Panc1 (cell line): ENCODE data around the gene ZNF829. TPM values are rescaled to one million over a fixed set of nuclear protein-coding genes. Genes with fewer than 3 reads are reported as not detected.

Experiments
- ATAC-seq: fragments of 200-7000 bp; cut with Tn5 transposase; 2 replicates; pipeline ENCODE4 v1.9.1; 2020; ENCODE audit warnings: mild to moderate bottlenecking, moderate library complexity
- BruUV-seq: library from RNA; stranded (reverse); fragments of 400-500 nt; replicated peaks from 2 replicates; lab custom pipeline; 2021; lab: Mats Ljungman, UMichigan
- CTCF ChIA-PET: fragments of 300-600 bp; sonication (Branson Sonifier 250); formaldehyde crosslinking; loops from one replicate; lab custom pipeline; 2022; ENCODE audit warnings: antibody characterized with exemption; lab: Charles Lee
- POLR2A ChIA-PET: fragments of 300-600 bp; sonication (Branson Sonifier 250); formaldehyde crosslinking; loops from one replicate; lab custom pipeline; 2022; ENCODE audit warnings: antibody characterized with exemption; lab: Charles Lee
- DNase-seq: peaks from one replicate; pipeline ENCODE4 v3.0.0-alpha.2; 2010; ENCODE audit warnings: low read depth, low spot score
- H3K27ac ChIP-seq: 2 replicates; pipeline ENCODE4 v1.5.1; 2011; ENCODE audit warnings: mild to moderate bottlenecking, low read length, inconsistent platforms
- H3K27me3 ChIP-seq: fragments of 200-500 bp; sonication (Bioruptor generic); 2 replicates; pipeline ENCODE4 v1.6.0; 2014; ENCODE audit warnings: low read length, inconsistent platforms; ENCODE audit not compliant: control insufficient read depth, insufficient read depth
- H3K36me3 ChIP-seq: fragments of 200-500 bp; sonication (Bioruptor generic); 2 replicates; pipeline ENCODE4 v1.5.1; 2014; ENCODE audit warnings: inconsistent platforms, mild to moderate bottlenecking, low read length, moderate library complexity; ENCODE audit not compliant: control insufficient read depth, insufficient read depth
- H3K4me1 ChIP-seq: 2 replicates; pipeline ENCODE4 v1.5.1; 2011; ENCODE audit warnings: inconsistent platforms, mild to moderate bottlenecking, low read length, moderate library complexity; ENCODE audit not compliant: control insufficient read depth, insufficient read depth
- H3K4me3 ChIP-seq, 2 experiments: 2 replicates each; pipeline ENCODE4 v1.5.1; 2011 to 2012; ENCODE audit warnings: low read depth in 2 of 2, low read length in 2 of 2, mild to moderate bottlenecking in 2 of 2, inconsistent platforms in 1 of 2, moderate library complexity in 1 of 2
- H3K9me3 ChIP-seq: fragments of 200-500 bp; sonication (Bioruptor generic); 2 replicates; pipeline ENCODE4 v1.5.1; 2014; ENCODE audit warnings: low read depth, mild to moderate bottlenecking, inconsistent platforms, low read length, moderate library complexity; ENCODE audit not compliant: control insufficient read depth, insufficient read depth
- POLR2AphosphoS5 ChIP-seq: IDR thresholded peaks from 2 replicates; pipeline ENCODE4 v1.6.1; 2012; ENCODE audit warnings: mild to moderate bottlenecking, low read depth, low read length, moderate library complexity
- SIN3A ChIP-seq: IDR thresholded peaks from 2 replicates; pipeline ENCODE4 v1.6.1; 2012; ENCODE audit warnings: low read depth, mild to moderate bottlenecking, low read length, moderate library complexity, borderline replicate concordance; ENCODE audit not compliant: insufficient read depth
- TCF7L2 ChIP-seq: IDR thresholded peaks from 2 replicates; pipeline ENCODE4 v1.6.1; 2011; ENCODE audit warnings: mild to moderate bottlenecking, low read depth, low read length, inconsistent platforms
- in situ Hi-C: cut with HindIII; loops from 2 replicates; pipeline ENCODE4 v1.10.0; 2016; ENCODE audit warnings: low sequenced_read_pairs, low pct_unique_long_range_greater_than_20kb
- intact Hi-C: fragments of 100-400 bp; cut with micrococcal nuclease; formaldehyde crosslinking; loops from one replicate; pipeline ENCODE4 v1.10.0; 2022; ENCODE audit not compliant: unreplicated experiment
- total RNA-seq: library from RNA; stranded (reverse); gene quantifications from one replicate; pipeline ENCODE4 v1.2.1, GENCODE V29; 2021; ENCODE audit not compliant: unreplicated experiment
- TF ChIP-seq, protein P1 (sequence below): fragments of 450-650 bp; IDR thresholded peaks from 2 replicates; pipeline ENCODE4 v1.5.1; 2017; ENCODE audit warnings: mild to moderate bottlenecking
- TF ChIP-seq, protein P2 (sequence below), 2 experiments: IDR thresholded peaks; 2 replicates each; pipeline ENCODE4 v1.6.1; 2011 to 2012; ENCODE audit warnings: low read depth in 2 of 2, control low read depth in 1 of 2, low read length in 1 of 2, mild to moderate bottlenecking in 1 of 2, moderate library complexity in 1 of 2; ENCODE audit not compliant: insufficient read depth in 1 of 2

Gene ZNF829
- total RNA-seq, 1 experiment from 2014 or later, result 7.2 TPM

- DNase-seq (no peak), ATAC-seq (no peak)
- no peaks in the 10 kb centered on the region for H3K27me3 ChIP-seq
- BruUV-seq, result no TSS peak
- ChIA-PET CTCF (no interaction called here), POLR2A (no interaction called here)
- in situ Hi-C loops, result no loop called here
- no peak overlapping the region for H3K27ac ChIP-seq
- TF ChIP-seq, protein P1, sequence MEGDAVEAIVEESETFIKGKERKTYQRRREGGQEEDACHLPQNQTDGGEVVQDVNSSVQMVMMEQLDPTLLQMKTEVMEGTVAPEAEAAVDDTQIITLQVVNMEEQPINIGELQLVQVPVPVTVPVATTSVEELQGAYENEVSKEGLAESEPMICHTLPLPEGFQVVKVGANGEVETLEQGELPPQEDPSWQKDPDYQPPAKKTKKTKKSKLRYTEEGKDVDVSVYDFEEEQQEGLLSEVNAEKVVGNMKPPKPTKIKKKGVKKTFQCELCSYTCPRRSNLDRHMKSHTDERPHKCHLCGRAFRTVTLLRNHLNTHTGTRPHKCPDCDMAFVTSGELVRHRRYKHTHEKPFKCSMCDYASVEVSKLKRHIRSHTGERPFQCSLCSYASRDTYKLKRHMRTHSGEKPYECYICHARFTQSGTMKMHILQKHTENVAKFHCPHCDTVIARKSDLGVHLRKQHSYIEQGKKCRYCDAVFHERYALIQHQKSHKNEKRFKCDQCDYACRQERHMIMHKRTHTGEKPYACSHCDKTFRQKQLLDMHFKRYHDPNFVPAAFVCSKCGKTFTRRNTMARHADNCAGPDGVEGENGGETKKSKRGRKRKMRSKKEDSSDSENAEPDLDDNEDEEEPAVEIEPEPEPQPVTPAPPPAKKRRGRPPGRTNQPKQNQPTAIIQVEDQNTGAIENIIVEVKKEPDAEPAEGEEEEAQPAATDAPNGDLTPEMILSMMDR, result no peak
- TF ChIP-seq TCF7L2 (no peak), SIN3A (no peak), POLR2AphosphoS5 (no peak)
- TF ChIP-seq, protein P2, sequence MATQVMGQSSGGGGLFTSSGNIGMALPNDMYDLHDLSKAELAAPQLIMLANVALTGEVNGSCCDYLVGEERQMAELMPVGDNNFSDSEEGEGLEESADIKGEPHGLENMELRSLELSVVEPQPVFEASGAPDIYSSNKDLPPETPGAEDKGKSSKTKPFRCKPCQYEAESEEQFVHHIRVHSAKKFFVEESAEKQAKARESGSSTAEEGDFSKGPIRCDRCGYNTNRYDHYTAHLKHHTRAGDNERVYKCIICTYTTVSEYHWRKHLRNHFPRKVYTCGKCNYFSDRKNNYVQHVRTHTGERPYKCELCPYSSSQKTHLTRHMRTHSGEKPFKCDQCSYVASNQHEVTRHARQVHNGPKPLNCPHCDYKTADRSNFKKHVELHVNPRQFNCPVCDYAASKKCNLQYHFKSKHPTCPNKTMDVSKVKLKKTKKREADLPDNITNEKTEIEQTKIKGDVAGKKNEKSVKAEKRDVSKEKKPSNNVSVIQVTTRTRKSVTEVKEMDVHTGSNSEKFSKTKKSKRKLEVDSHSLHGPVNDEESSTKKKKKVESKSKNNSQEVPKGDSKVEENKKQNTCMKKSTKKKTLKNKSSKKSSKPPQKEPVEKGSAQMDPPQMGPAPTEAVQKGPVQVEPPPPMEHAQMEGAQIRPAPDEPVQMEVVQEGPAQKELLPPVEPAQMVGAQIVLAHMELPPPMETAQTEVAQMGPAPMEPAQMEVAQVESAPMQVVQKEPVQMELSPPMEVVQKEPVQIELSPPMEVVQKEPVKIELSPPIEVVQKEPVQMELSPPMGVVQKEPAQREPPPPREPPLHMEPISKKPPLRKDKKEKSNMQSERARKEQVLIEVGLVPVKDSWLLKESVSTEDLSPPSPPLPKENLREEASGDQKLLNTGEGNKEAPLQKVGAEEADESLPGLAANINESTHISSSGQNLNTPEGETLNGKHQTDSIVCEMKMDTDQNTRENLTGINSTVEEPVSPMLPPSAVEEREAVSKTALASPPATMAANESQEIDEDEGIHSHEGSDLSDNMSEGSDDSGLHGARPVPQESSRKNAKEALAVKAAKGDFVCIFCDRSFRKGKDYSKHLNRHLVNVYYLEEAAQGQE (IDR thresholded peaks at IDR 0.05; ENCODE audit: insufficient read depth in 1 of 2, low read depth in 2 of 2, low read length in 1 of 2), result no peak
- H3K4me1 ChIP-seq, result no peaks in the 10 kb centered on the region
- intact Hi-C loops, result no loop called here
- H3K36me3 ChIP-seq, result no peaks in the 10 kb centered on the region
- H3K9me3 ChIP-seq, result peaks cover 86% of the 10 kb centered on the region
- no peak overlapping the region for H3K4me3 ChIP-seq
Measured at GRCh38 chr19:36876993-36877938, 38.8 kb downstream of the ZNF829 start.

DNA sequence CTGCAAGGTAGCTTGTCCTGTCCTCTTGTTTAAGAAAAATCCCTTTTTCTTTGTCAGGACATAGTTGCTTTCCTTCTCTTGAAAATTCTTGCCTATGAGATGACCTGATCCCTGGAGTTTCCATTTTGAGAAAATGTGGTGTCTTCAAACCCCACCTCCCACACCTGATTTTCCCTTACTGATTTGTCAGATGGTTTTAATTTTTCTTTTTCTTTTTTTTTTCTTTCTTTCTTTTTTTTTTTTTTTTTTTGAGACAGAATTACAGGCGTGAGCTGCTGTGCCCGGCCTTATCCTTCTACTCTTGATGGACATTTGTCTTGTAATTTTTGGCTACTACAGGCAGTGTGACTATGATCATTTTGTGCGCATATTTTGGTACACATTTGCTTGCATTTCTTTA, 64.2 kb downstream of the ZNF829 start:
- Histone ChIP-seq H3K27me3 (no peaks in the 10 kb centered on the region), H3K9me3 (peaks cover 24% of the 10 kb centered on the region; the same call in 1 of the 2 replicates), H3K27ac (no peak overlapping the region), H3K36me3 (no peaks in the 10 kb centered on the region), H3K4me1 (no peaks in the 10 kb centered on the region), H3K4me3 (peak overlapping the region; percentile 58 to 93)
- ChIA-PET POLR2A (no interaction called here), CTCF (no interaction called here)
- BruUV-seq, result no TSS peak
- intact Hi-C loops (loop anchor here (5.0 kb wide), 1 partner anchor 65 kb away; the partner anchor contains the start of genes ZNF568 and ZNF829), in situ Hi-C loops (no loop called here)
- ATAC-seq, result no peak
- no peak for TF ChIP-seq SIN3A
- TF ChIP-seq, protein P1, result no peak
- TF ChIP-seq, protein P2 (IDR thresholded peaks at IDR 0.05; ENCODE audit: insufficient read depth in 1 of 2, low read depth in 2 of 2, low read length in 1 of 2), result no peak
- no peak for TF ChIP-seq POLR2AphosphoS5
- no peak for TF ChIP-seq TCF7L2
- no peak for DNase-seq
